Lung (tissue), 13 donors: ENCODE data around the gene TAS2R9. TPM values are rescaled to one million over a fixed set of nuclear protein-coding genes. Genes with fewer than 3 reads are reported as not detected.

Source experiments
- ATAC-seq: fragments of 200-7000 bp; cut with Tn5 transposase; one replicate; pipeline ENCODE4 v1.9.1; 2020; ENCODE audit warnings: moderate number of reproducible peaks; ENCODE audit not compliant: insufficient read depth, low FRiP score
- DNase-seq, 3 donors: peaks; one replicate each; pipeline ENCODE4 v3.0.0-alpha.2; 2013 to 2017
- H3K27ac ChIP-seq, 2 donors: one replicate each; pipeline ENCODE4 v1.5.1; 2013; ENCODE audit warnings: mild to moderate bottlenecking in 2 of 2, moderate library complexity in 2 of 2, control low read depth in 1 of 2, inconsistent platforms in 1 of 2, low read depth in 1 of 2, low read length in 1 of 2
- H3K27me3 ChIP-seq, 3 donors: one replicate each; pipeline ENCODE4 v1.5.1; 2013; ENCODE audit warnings: low read length in 2 of 3; ENCODE audit not compliant: control insufficient read depth in 3 of 3, insufficient read depth in 3 of 3
- H3K36me3 ChIP-seq, 4 donors: one replicate each; pipeline ENCODE4 v1.5.1; 2013; ENCODE audit warnings: low read length in 4 of 4, mild to moderate bottlenecking in 1 of 4, moderate library complexity in 1 of 4; ENCODE audit not compliant: control insufficient read depth in 4 of 4, insufficient read depth in 4 of 4
- H3K4me1 ChIP-seq, 5 donors: one replicate each; pipeline ENCODE4 v1.5.1; 2013; ENCODE audit warnings: low read length in 5 of 5, mild to moderate bottlenecking in 2 of 5, moderate library complexity in 1 of 5; ENCODE audit not compliant: control insufficient read depth in 5 of 5, insufficient read depth in 5 of 5
- H3K4me3 ChIP-seq: one replicate; pipeline ENCODE4 v1.5.1; 2013; ENCODE audit warnings: mild to moderate bottlenecking, control low read depth, moderate library complexity
- H3K9ac ChIP-seq, 2 donors: one replicate each; pipeline ENCODE4 v1.5.1; 2013; ENCODE audit warnings: low read length in 2 of 2, control low read depth in 1 of 2; ENCODE audit not compliant: insufficient read depth in 1 of 2
- H3K9me3 ChIP-seq, 4 donors: one replicate each; pipeline ENCODE4 v1.5.1; 2013; ENCODE audit warnings: low read length in 3 of 4, mild to moderate bottlenecking in 1 of 4, moderate library complexity in 1 of 4; ENCODE audit not compliant: control insufficient read depth in 4 of 4, insufficient read depth in 3 of 4
- CTCF ChIP-seq: IDR thresholded peaks from 2 replicates; pipeline ENCODE4 v1.5.1; 2012; ENCODE audit warnings: mild to moderate bottlenecking; ENCODE audit errors: control extremely low read depth, extremely low read depth
- WGBS, 2 donors: extraction: QIAGEN DNeasy Blood & Tissue Kit; methylation state at CpG; one replicate each; pipeline ENCODE4 v1.1.7; 2013; 5-methylcytosine and 5-hydroxymethylcytosine counted together
- polyA plus RNA-seq, 2 donors: library from polyadenylated mRNA; stranded (reverse); fragments of 200-250 nt; gene quantifications; one replicate each; pipeline ENCODE4 v1.2.1, GENCODE V29; 2013
- small RNA-seq: library from RNA; depleted of rRNA; stranded (forward); fragments of <200 nt; gene quantifications from one replicate; pipeline ENCODE3, GENCODE V24; 2014; ENCODE audit warnings: low replicate concordance
- total RNA-seq, 2 donors: library from RNA; depleted of rRNA in 1 of 2; stranded (reverse); fragments of >200 nt in 1 of 2; gene quantifications; one replicate each; pipeline ENCODE4 v1.2.1, GENCODE V29; 2014 to 2021
- donor health status: control.
- donor health status: control.
- donor health status: Bipolar disorder and iron deficiency.
- donor health status: healthy.
- donor health status: DM: yes; HTN: yes; CAD: no.

The TAS2R9 gene
- total and polyA plus RNA-seq, 4 donors: not detected

GRCh38 chr12:10779103-10779502 is 30.9 kb downstream of the TAS2R9 start:
- no peak overlapping the region for H3K4me3 ChIP-seq
- no peak for TF ChIP-seq CTCF
- no peak for DNase-seq
- peaks cover 0 to 3% (median 0%) of the 10 kb centered on the region in 5 donors for H3K4me1 ChIP-seq
- no peak overlapping the region for H3K9ac ChIP-seq
- H3K27ac ChIP-seq: no peak overlapping the region
- H3K9me3 ChIP-seq: no peaks in the 10 kb centered on the region
- H3K27me3 ChIP-seq: no peaks in the 10 kb centered on the region
- H3K36me3 ChIP-seq: no peaks in the 10 kb centered on the region
- 88 to 97% methylated on average over 2 of the region's 2 CpGs for WGBS, 2 donors
- ATAC-seq: no peak

GRCh38 chr12:10771132-10771733 is 38.7 kb downstream of the TAS2R9 start:
- 0 to 3% methylated on average over 1 of the region's 1 CpG for WGBS, 2 donors
- no peak for ATAC-seq
- DNase-seq: peak in 2 of 3 donors; percentile 61 to 67

GRCh38 chr12:10759657-10760056 is 50.3 kb downstream of the TAS2R9 start:
- no peak overlapping the region for H3K9ac ChIP-seq
- H3K27ac ChIP-seq: no peak overlapping the region
- H3K4me3 ChIP-seq: no peak overlapping the region
- DNase-seq (no peak), ATAC-seq (no peak)
- peaks cover 0 to 10% (median 7%) of the 10 kb centered on the region in 4 donors for H3K9me3 ChIP-seq
- no peaks in the 10 kb centered on the region for H3K36me3 ChIP-seq
- H3K27me3 ChIP-seq: peaks cover 0 to 3% (median 0%) of the 10 kb centered on the region in 3 donors
- 42 to 64% methylated on average over 2 of the region's 2 CpGs for WGBS, 2 donors
- H3K4me1 ChIP-seq: no peaks in the 10 kb centered on the region
- TF ChIP-seq CTCF: no peak

More at GRCh38 chr12:10771132-10771733, 38.7 kb downstream of the TAS2R9 start:
- Histone ChIP-seq H3K27ac (no peak overlapping the region), H3K36me3 (no peaks in the 10 kb centered on the region), H3K9ac (no peak overlapping the region), H3K4me1 (no peaks in the 10 kb centered on the region), H3K9me3 (no peaks in the 10 kb centered on the region), H3K4me3 (no peak overlapping the region), H3K27me3 (peaks cover 0 to 11% (median 9%) of the 10 kb centered on the region in 3 donors)
- peak; percentile 52 for TF ChIP-seq CTCF

Small RNA genes lying within 50 kb of the gene (small RNA-seq; reads per million reads assigned to genes)
- not detected for gene PRR4

Other genes with a start within 250 kb of the TAS2R9 start
- 10 to 100 TPM; 19.7 to 26.4 TPM for gene MAGOHB, start 196.6 kb downstream of the TAS2R9 start, total RNA-seq
- gene MAGOHB, start 196.6 kb downstream of the TAS2R9 start, polyA plus RNA-seq: 10 to 100 TPM; 19.3 to 39.7 TPM
- 1 to 10 TPM in 1 of 2 donors, under 1 TPM in 1; 0.77 to 1.0 TPM for gene STYK1, start 136.1 kb downstream of the TAS2R9 start, total RNA-seq
- 1 to 10 TPM in 1 of 2 donors, under 1 TPM in 1; 0.67 to 1.3 TPM for gene STYK1, start 136.1 kb downstream of the TAS2R9 start, polyA plus RNA-seq
- gene YBX3, start 86.8 kb downstream of the TAS2R9 start, total RNA-seq: 100 to 1,000 TPM; 134 to 299 TPM
- gene YBX3, start 86.8 kb downstream of the TAS2R9 start, polyA plus RNA-seq: 100 to 1,000 TPM; 228 to 276 TPM
- gene TAS2R7, start 7.5 kb downstream of the TAS2R9 start, total RNA-seq: under 1 TPM in 1 of 2 donors, not detected in 1; 0.31 TPM
- not detected for gene TAS2R7, start 7.5 kb downstream of the TAS2R9 start, polyA plus RNA-seq
- gene TAS2R8, start 2.9 kb downstream of the TAS2R9 start, total RNA-seq: not detected
- gene TAS2R8, start 2.9 kb downstream of the TAS2R9 start, polyA plus RNA-seq: not detected
- gene TAS2R10, start 16.2 kb upstream of the TAS2R9 start, total RNA-seq: 1 to 10 TPM in 1 of 2 donors, under 1 TPM in 1; 0.80 to 2.1 TPM
- gene TAS2R10, start 16.2 kb upstream of the TAS2R9 start, polyA plus RNA-seq: under 1 TPM in 1 of 2 donors, not detected in 1; 0.18 TPM
- 1 to 10 TPM; 2.2 to 7.3 TPM for gene PRR4, start 39.3 kb upstream of the TAS2R9 start, total RNA-seq
- gene PRR4, start 39.3 kb upstream of the TAS2R9 start, polyA plus RNA-seq: 1 to 10 TPM; 3.4 to 3.6 TPM
- gene PRH1, start 74.1 kb upstream of the TAS2R9 start, total RNA-seq: 10 to 100 TPM; 23.1 to 92.5 TPM
- gene PRH1, start 74.1 kb upstream of the TAS2R9 start, polyA plus RNA-seq: 1 to 10 TPM; 1.9 to 3.1 TPM
- gene TAS2R13, start 99.4 kb upstream of the TAS2R9 start, total RNA-seq: 10 to 100 TPM in 1 of 2 donors, 1 to 10 TPM in 1; 1.7 to 13.5 TPM
- not detected for gene TAS2R13, start 99.4 kb upstream of the TAS2R9 start, polyA plus RNA-seq
- not detected for gene PRH2, start 119.1 kb upstream of the TAS2R9 start, total RNA-seq
- under 1 TPM; 0.30 to 0.31 TPM for gene PRH2, start 119.1 kb upstream of the TAS2R9 start, polyA plus RNA-seq
- gene TAS2R14, start 129.1 kb upstream of the TAS2R9 start, total RNA-seq: 10 to 100 TPM in 1 of 2 donors, 1 to 10 TPM in 1; 3.0 to 13.5 TPM
- 1 to 10 TPM in 1 of 2 donors, under 1 TPM in 1; 0.48 to 1.0 TPM for gene TAS2R14, start 129.1 kb upstream of the TAS2R9 start, polyA plus RNA-seq
- 10 to 100 TPM in 1 of 2 donors, 1 to 10 TPM in 1; 1.8 to 11.1 TPM for gene TAS2R50, start 176.7 kb upstream of the TAS2R9 start, total RNA-seq
- under 1 TPM in 1 of 2 donors, not detected in 1; 0.03 TPM for gene TAS2R50, start 176.7 kb upstream of the TAS2R9 start, polyA plus RNA-seq
- gene TAS2R20, start 188.1 kb upstream of the TAS2R9 start, total RNA-seq: 10 to 100 TPM in 1 of 2 donors, 1 to 10 TPM in 1; 1.7 to 21.2 TPM
- under 1 TPM; 0.08 to 0.16 TPM for gene TAS2R20, start 188.1 kb upstream of the TAS2R9 start, polyA plus RNA-seq
- gene TAS2R19, start 212.5 kb upstream of the TAS2R9 start, total RNA-seq: 10 to 100 TPM in 1 of 2 donors, 1 to 10 TPM in 1; 3.2 to 25.0 TPM
- under 1 TPM; 0.13 to 0.14 TPM for gene TAS2R19, start 212.5 kb upstream of the TAS2R9 start, polyA plus RNA-seq
- gene TAS2R31, start 221.2 kb upstream of the TAS2R9 start, total RNA-seq: 10 to 100 TPM in 1 of 2 donors, 1 to 10 TPM in 1; 3.2 to 20.1 TPM
- gene TAS2R31, start 221.2 kb upstream of the TAS2R9 start, polyA plus RNA-seq: under 1 TPM; 0.14 to 0.26 TPM